Adrenal gland (tissue), 12 donors: ENCODE results near the gene CPXM2. TPM values are rescaled to one million over a fixed set of nuclear protein-coding genes. Genes with fewer than 3 reads are reported as not detected.

Source experiments
- DNase-seq, 7 donors: peaks; one replicate each; pipeline ENCODE4 v3.0.0-alpha.2; 2019 to 2020
- H3K27ac ChIP-seq, 5 donors: fragments of 200-600 bp; sonication (generic) in 4 of 5; 1 replicate in 3 of 5; 2 replicates in 2 of 5; pipeline versions ENCODE4 v1.5.1 to v1.8.0; 2016 to 2020; ENCODE audit warnings: mild to moderate bottlenecking in 1 of 5
- H3K27me3 ChIP-seq: fragments of 200-600 bp; 2 replicates; pipeline ENCODE4 v1.8.0; 2021
- H3K36me3 ChIP-seq, 2 donors: fragments of 200-600 bp; replicated peaks in 1 of 2; 1 replicate in 1 of 2; 2 replicates in 1 of 2; pipeline versions ENCODE4 v1.5.1 to v1.8.0; 2018 to 2022
- H3K4me1 ChIP-seq, 2 donors: fragments of 200-600 bp; replicated peaks in 1 of 2; 1 replicate in 1 of 2; 2 replicates in 1 of 2; pipeline versions ENCODE4 v1.5.1 to v1.8.0; 2018 to 2021
- H3K4me3 ChIP-seq, 4 donors: fragments of 200-600 bp; sonication (generic) in 3 of 4; one replicate each; pipeline ENCODE4 v1.5.1; 2016 to 2018
- H3K9me3 ChIP-seq, 3 donors: fragments of 200-600 bp; sonication (generic) in 1 of 3; replicated peaks in 1 of 3; 1 replicate in 2 of 3; 2 replicates in 1 of 3; pipeline versions ENCODE4 v1.5.1 to v1.8.0; 2016 to 2021
- POLR2A ChIP-seq, 2 donors: fragments of 450-650 bp; IDR thresholded peaks; one replicate each; pipeline ENCODE4 v1.6.1; 2017; ENCODE audit warnings: antibody characterized with exemption in 2 of 2, mild to moderate bottlenecking in 2 of 2, moderate library complexity in 1 of 2
- WGBS, 4 donors: extraction: QIAGEN DNeasy Blood & Tissue Kit in 2 of 4; methylation state at CpG; one replicate each; pipeline versions ENCODE4 v1.1.5 to v1.1.7; 2013 to 2017; 5-methylcytosine and 5-hydroxymethylcytosine counted together
- intact Hi-C, 2 donors: fragments of 100-400 bp; cut with DNase I; formaldehyde crosslinking; loops; one replicate each; pipeline versions ENCODE4 v1.14.1 to v1.15.0; 2022 to 2023
- polyA plus RNA-seq, 3 donors: library from polyadenylated mRNA; stranded (reverse); fragments of 200-250 nt in 2 of 3; fragments of 350-450 nt in 1 of 3; fragmentation: Illumina TruSeq in 1 of 3; extraction: RNeasy Lipid Tissue Mini Kit (QIAGEN cat#74804) in 1 of 3; gene quantifications; one replicate each; pipeline ENCODE4 v1.2.3, GENCODE V29; 2013 to 2014
- total RNA-seq, 9 donors: library from RNA; depleted of rRNA in 4 of 9; stranded (reverse); fragments of >200 nt in 4 of 9; fragments of 120-200 nt in 1 of 9; fragmentation: NEBNext Ultra II Directional in 1 of 9; extraction: Animal tissue kit (Norgen Biotek cat#: 25700) in 1 of 9; gene quantifications; one replicate each; pipeline versions ENCODE4 v1.1.0 to v1.2.4, GENCODE V29; 2013 to 2023
- TF ChIP-seq, protein P1 (sequence below), 6 experiments: fragments of 450-650 bp in 4 of 6; fragments of 200-600 bp in 2 of 6; sonication (generic) in 1 of 6; IDR thresholded peaks; 1 replicate in 5 of 6; 2 replicates in 1 of 6; pipeline versions ENCODE4 v1.5.1 to v1.8.0; 2016 to 2021; ENCODE audit warnings: antibody characterized with exemption in 6 of 6, mild to moderate bottlenecking in 2 of 6, moderate library complexity in 1 of 6
- donor health status: healthy with polysubstance abuse.
- donor health status: Bipolar disorder and iron deficiency.
- donor health status: DM: yes; HTN: yes; CAD: no.
- donor health status: DM: no; HTN: no; CAD: no.
- donor health status: DM: no; HTN: no; CAD: no.
- donor health status: DM: yes; HTN: yes; CAD: no.

CPXM2 gene
- total and polyA plus RNA-seq, 12 donors, result 0.17 to 10.8 (median 4.3) TPM

DNA sequence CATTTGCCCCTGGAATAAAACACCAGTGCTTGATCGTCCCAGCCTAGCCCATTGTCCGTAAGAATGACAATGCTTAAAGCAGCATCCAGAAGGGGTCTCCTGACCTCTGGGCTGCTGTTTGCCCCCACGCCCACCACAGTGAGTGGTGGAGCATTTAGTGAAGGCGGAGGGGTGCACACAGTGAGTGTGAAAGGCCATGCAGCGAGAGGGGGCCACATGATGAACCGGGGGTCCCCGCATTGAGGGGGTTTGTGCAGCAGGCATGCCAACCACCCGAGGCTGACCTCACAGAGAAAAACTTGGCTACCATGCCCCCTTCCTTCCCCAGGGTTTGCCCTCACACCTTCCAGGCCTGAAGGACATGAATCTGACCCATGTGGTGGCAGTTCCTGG lies 28.4 kb downstream of the CPXM2 start:
- Histone ChIP-seq H3K4me3 (no peak overlapping the region), H3K27ac (no peak overlapping the region), H3K9me3 (no peaks in the 10 kb centered on the region), H3K27me3 (no peaks in the 10 kb centered on the region), H3K36me3 (no peaks in the 10 kb centered on the region), H3K4me1 (no peaks in the 10 kb centered on the region)
- WGBS, 4 donors, result 64 to 83% (median 79%) methylated on average over 8 of the region's 8 CpGs
- TF ChIP-seq, protein P1, sequence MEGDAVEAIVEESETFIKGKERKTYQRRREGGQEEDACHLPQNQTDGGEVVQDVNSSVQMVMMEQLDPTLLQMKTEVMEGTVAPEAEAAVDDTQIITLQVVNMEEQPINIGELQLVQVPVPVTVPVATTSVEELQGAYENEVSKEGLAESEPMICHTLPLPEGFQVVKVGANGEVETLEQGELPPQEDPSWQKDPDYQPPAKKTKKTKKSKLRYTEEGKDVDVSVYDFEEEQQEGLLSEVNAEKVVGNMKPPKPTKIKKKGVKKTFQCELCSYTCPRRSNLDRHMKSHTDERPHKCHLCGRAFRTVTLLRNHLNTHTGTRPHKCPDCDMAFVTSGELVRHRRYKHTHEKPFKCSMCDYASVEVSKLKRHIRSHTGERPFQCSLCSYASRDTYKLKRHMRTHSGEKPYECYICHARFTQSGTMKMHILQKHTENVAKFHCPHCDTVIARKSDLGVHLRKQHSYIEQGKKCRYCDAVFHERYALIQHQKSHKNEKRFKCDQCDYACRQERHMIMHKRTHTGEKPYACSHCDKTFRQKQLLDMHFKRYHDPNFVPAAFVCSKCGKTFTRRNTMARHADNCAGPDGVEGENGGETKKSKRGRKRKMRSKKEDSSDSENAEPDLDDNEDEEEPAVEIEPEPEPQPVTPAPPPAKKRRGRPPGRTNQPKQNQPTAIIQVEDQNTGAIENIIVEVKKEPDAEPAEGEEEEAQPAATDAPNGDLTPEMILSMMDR (IDR thresholded peaks at IDR 0.05), result no peak
- TF ChIP-seq POLR2A (IDR thresholded peaks at IDR 0.05), result no peak
- DNase-seq, result peak in 1 of 7 donors; percentile 11
- intact Hi-C loops, result no loop called here

DNA sequence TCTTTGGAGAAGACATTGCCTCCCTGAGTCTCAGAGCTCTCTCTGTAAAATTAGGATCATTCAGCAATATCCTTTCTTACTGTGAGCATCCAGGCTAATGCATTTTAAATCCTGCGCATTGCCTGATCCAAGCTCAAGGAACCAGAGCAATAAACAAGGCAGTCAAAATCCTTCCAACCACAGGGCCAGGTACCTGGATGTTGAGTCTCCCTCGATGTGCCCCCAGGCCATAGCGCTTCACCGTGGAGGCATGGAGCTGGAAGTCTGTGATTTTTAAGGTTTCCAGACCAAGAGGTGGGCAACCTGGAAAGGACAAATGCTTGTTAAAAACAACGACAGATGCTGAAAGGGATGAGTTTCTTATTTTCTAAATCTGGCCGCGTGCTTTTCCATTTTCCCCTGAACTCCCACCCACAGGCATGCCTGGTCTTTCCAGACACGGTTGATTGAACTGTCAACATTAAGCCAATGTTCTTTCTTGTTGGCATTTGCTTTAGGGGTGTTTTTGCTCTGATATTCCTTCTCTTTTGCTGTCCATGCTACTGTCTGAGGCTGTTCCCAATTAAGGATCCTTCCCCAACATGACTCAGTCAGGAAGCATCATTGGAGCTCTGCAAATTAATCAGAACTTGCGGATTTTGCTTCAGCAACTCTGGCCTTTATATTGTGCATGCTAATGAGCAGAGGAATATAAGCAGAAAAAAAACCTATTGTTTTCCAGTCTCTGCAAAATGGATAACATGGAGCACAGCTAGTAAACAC lies 29.0 kb downstream of the CPXM2 start:
- no peak for DNase-seq
- H3K27me3 ChIP-seq, result no peaks in the 10 kb centered on the region
- intact Hi-C loops, result no loop called here
- H3K9me3 ChIP-seq, result no peaks in the 10 kb centered on the region
- TF ChIP-seq, protein P1 (IDR thresholded peaks at IDR 0.05), result no peak
- TF ChIP-seq POLR2A (IDR thresholded peaks at IDR 0.05), result no peak
- H3K36me3 ChIP-seq, result no peaks in the 10 kb centered on the region
- WGBS, 4 donors, result 80 to 87% (median 84%) methylated on average over 9 of the region's 9 CpGs
- no peak overlapping the region for H3K27ac ChIP-seq
- no peak overlapping the region for H3K4me3 ChIP-seq
- no peaks in the 10 kb centered on the region for H3K4me1 ChIP-seq

DNA sequence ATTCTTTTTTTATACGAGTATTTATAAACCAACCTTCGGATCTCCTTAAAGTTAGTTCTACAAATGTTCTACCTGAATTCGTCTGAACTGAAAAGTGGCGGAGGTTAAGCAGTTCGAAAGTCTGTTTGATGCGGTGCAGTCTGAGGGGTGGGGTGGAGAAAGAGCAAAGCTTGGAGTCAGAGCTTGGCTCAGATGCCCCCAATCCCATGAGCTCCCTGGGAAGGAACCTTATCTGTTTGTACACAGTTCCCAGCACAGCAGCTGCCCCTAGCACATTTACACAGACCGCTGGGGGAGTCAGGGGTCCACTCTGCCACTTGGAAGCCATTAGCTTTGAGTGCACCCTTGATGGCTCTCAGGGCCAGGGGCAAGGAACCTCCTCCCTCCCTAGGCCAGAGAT lies 30.8 kb downstream of the CPXM2 start:
- no peaks in the 10 kb centered on the region for H3K27me3 ChIP-seq
- no peak overlapping the region for H3K27ac ChIP-seq
- H3K9me3 ChIP-seq, result no peaks in the 10 kb centered on the region
- WGBS, 4 donors, result 75 to 94% (median 79%) methylated on average over 7 of the region's 7 CpGs
- H3K4me3 ChIP-seq, result no peak overlapping the region
- intact Hi-C loops, result no loop called here
- TF ChIP-seq, protein P1 (IDR thresholded peaks at IDR 0.05), result no peak
- no peak for TF ChIP-seq POLR2A (IDR thresholded peaks at IDR 0.05)
- no peaks in the 10 kb centered on the region for H3K36me3 ChIP-seq
- no peaks in the 10 kb centered on the region for H3K4me1 ChIP-seq
- peak in 1 of 7 donors; percentile 35 for DNase-seq

DNA sequence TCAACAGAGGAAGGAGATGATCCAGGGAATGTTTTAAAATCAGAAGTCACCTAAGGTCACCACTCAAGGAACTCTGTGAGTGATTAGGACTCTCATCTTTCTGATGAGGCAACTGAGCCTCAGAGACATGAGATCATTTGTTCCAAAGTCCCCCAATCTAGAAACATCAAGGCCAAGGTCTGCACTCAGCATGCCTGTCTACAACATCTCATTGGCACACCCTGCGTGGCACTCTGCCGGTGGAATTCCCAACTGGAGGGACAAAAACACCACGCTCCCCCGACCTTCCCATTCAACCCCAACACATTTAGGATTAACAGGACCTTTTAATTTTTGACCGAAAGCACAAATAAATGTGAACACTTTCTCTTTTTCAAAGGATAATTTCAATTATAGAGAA lies 31.4 kb downstream of the CPXM2 start:
- H3K27me3 ChIP-seq, result no peaks in the 10 kb centered on the region
- DNase-seq, result peak in 1 of 7 donors; percentile 23
- TF ChIP-seq, protein P1 (IDR thresholded peaks at IDR 0.05), result no peak
- TF ChIP-seq POLR2A (IDR thresholded peaks at IDR 0.05), result no peak
- no peaks in the 10 kb centered on the region for H3K9me3 ChIP-seq
- H3K27ac ChIP-seq, result no peak overlapping the region
- no peaks in the 10 kb centered on the region for H3K36me3 ChIP-seq
- WGBS, 4 donors, result 84 to 94% (median 89%) methylated on average over 5 of the region's 5 CpGs
- intact Hi-C loops, result no loop called here
- H3K4me1 ChIP-seq, result no peaks in the 10 kb centered on the region
- H3K4me3 ChIP-seq, result no peak overlapping the region
